A673 (cell line): Measurements from ENCODE around the gene MR1.

Source experiments
- CTCF ChIP-seq: fragments of 300-800, 200-600 bp; sonication (generic); conservative IDR thresholded peaks from 2 replicates; pipeline ENCODE4 v1.5.1; 2017; ENCODE audit warnings: low read depth, mild to moderate bottlenecking, antibody characterized with exemption, low read length, moderate library complexity, mixed read lengths
- EZH2 ChIP-seq: fragments of 200-600 bp; sonication (generic); IDR thresholded peaks from 2 replicates; pipeline ENCODE4 v1.6.1; 2017; ENCODE audit warnings: borderline replicate concordance, low read depth, mild to moderate bottlenecking, mixed read lengths, antibody characterized with exemption, low read length; ENCODE audit not compliant: poor library complexity, severe bottlenecking

- TF ChIP-seq CTCF (no peak), EZH2 (no peak)
Observed at GRCh38 chr1:181104042-181104789, 70.4 kb downstream of the MR1 start.
